H54 (cell line): ENCODE data around the gene ASB18.

Experiments used
- DNase-seq: peaks from one replicate; pipeline ENCODE4 v3.0.0; 2011; ENCODE audit warnings: low spot score, mixed read lengths; ENCODE audit not compliant: insufficient read length
- FAIRE-seq: peaks from 3 replicates; lab custom pipeline; 2011; peaks lifted over from hg19 to GRCh38; lab: Jason Lieb, UNC
- POLR2A ChIP-seq: IDR thresholded peaks from 2 replicates; pipeline ENCODE4 v1.6.1; 2011; ENCODE audit warnings: low read depth, mild to moderate bottlenecking, low read length

ASB18 gene

GRCh38 chr2:236264256-236264655, at the start of gene ASB18:
ASB18 (minus strand) TSS chr2:236264406; CDS start chr2:236264345, 61 bp downstream.
- no peak for DNase-seq
- TF ChIP-seq POLR2A, result no peak
- FAIRE-seq, result no peak

GRCh38 chr2:236311286-236311685, 47.1 kb upstream of the ASB18 start:
- no peak for DNase-seq
- FAIRE-seq, result no peak
- TF ChIP-seq POLR2A, result no peak

GRCh38 chr2:236309669-236310029, 45.4 kb upstream of the ASB18 start:
- peak; percentile 14 for DNase-seq

GRCh38 chr2:236308855-236309668, 44.9 kb upstream of the ASB18 start:
- FAIRE-seq (no peak), DNase-seq (no peak)
- no peak for TF ChIP-seq POLR2A

More at GRCh38 chr2:236309669-236310029, 45.4 kb upstream of the ASB18 start:
- no peak for TF ChIP-seq POLR2A
- FAIRE-seq, result no peak

- FAIRE-seq (no peak), DNase-seq (no peak)
- no peak for TF ChIP-seq POLR2A
Measured at GRCh38 chr2:236307641-236308040, 43.4 kb upstream of the ASB18 start.

- FAIRE-seq (no peak), DNase-seq (no peak)
- no peak for TF ChIP-seq POLR2A
Measured at GRCh38 chr2:236306825-236307540, 42.8 kb upstream of the ASB18 start.

GRCh38 chr2:236305964-236306605, 41.9 kb upstream of the ASB18 start:
- DNase-seq (no peak), FAIRE-seq (no peak)
- no peak for TF ChIP-seq POLR2A

GRCh38 chr2:236305531-236305930, 41.3 kb upstream of the ASB18 start:
- DNase-seq, result no peak
- no peak for FAIRE-seq
- TF ChIP-seq POLR2A, result no peak

GRCh38 chr2:236303935-236304334, 39.7 kb upstream of the ASB18 start:
- TF ChIP-seq POLR2A, result no peak
- no peak for FAIRE-seq

GRCh38 chr2:236302555-236302954, 38.3 kb upstream of the ASB18 start:
- FAIRE-seq, result no peak
- TF ChIP-seq POLR2A, result no peak
- DNase-seq, result no peak

More at GRCh38 chr2:236303935-236304334, 39.7 kb upstream of the ASB18 start:
- DNase-seq, result no peak

- no peak for TF ChIP-seq POLR2A
- FAIRE-seq (no peak), DNase-seq (no peak)
Measured at GRCh38 chr2:236298924-236299475, 34.8 kb upstream of the ASB18 start.

GRCh38 chr2:236295481-236295880, 31.3 kb upstream of the ASB18 start:
- FAIRE-seq, result no peak
- DNase-seq, result no peak

GRCh38 chr2:236294647-236295046, 30.4 kb upstream of the ASB18 start:
- FAIRE-seq, result no peak
- no peak for DNase-seq
- TF ChIP-seq POLR2A, result no peak

More at GRCh38 chr2:236295481-236295880, 31.3 kb upstream of the ASB18 start:
- TF ChIP-seq POLR2A, result no peak

- TF ChIP-seq POLR2A, result no peak
- DNase-seq (no peak), FAIRE-seq (no peak)
Measured at GRCh38 chr2:236293241-236293810, 29.1 kb upstream of the ASB18 start.
